Right lung (tissue), 5 donors: Measurements from ENCODE around the gene CLEC4M. TPM values are rescaled to one million over a fixed set of nuclear protein-coding genes. Genes with fewer than 3 reads are reported as not detected.
"Not testable (repeated sequence)": the region's sequence is repeated elsewhere in the genome, so short reads cannot be mapped to it uniquely, and the experiment has no call there.

Source experiments
- DNase-seq, 2 donors: peaks; one replicate each; pipeline ENCODE4 v3.0.0-alpha.2; 2013
- polyA plus RNA-seq, 5 donors: library from polyadenylated mRNA; unstranded; fragments of 120-200 nt; gene quantifications; one replicate each; pipeline versions ENCODE4 v1.2.1 to v1.2.3, GENCODE V29; 2013; ENCODE audit warnings: inconsistent platforms in 1 of 5, low replicate concordance in 1 of 5; ENCODE audit not compliant: insufficient read length in 5 of 5, insufficient read depth in 1 of 5

Gene CLEC4M
- polyA plus RNA-seq, 5 donors: 0.85 to 2.3 (median 1.4) TPM

GRCh38 chr19:7771072-7771471, 8.0 kb downstream of the CLEC4M start:
- DNase-seq: no peak

- no peak for DNase-seq
Measured at GRCh38 chr19:7772752-7773291, 9.8 kb downstream of the CLEC4M start.

GRCh38 chr19:7773841-7774240, 10.8 kb downstream of the CLEC4M start:
- DNase-seq: no peak

- no peak for DNase-seq
Measured at GRCh38 chr19:7775761-7776160, 12.7 kb downstream of the CLEC4M start.

- DNase-seq: no peak
Measured at GRCh38 chr19:7778081-7778480, 15.0 kb downstream of the CLEC4M start.

- no peak for DNase-seq
Measured at GRCh38 chr19:7779631-7780486, 16.8 kb downstream of the CLEC4M start.

- no peak for DNase-seq
Measured at GRCh38 chr19:7781157-7781556, 18.1 kb downstream of the CLEC4M start.

GRCh38 chr19:7783991-7784423, 21.0 kb downstream of the CLEC4M start:
- no peak for DNase-seq

DNA sequence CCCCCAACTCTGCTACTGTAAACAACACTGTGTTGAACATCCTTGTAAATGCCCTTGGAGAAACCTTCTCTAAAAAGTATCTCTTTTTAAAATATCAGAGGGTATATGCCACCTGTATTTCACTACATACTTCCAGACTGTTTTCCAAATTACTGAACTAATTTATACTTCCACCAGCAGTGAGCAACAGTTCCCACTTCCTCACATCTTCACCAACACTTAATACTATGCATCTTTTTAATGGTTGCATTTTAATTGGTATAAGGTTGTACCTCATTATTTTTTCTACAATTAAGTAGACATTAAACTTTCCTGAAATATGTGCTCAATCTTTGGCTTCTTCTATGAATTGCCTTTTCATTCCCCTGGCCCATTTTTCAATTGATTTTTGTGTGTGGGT, 21.8 kb downstream of the CLEC4M start:
- no peak for DNase-seq

- no peak for DNase-seq
Measured at GRCh38 chr19:7787141-7787540, 24.1 kb downstream of the CLEC4M start.

GRCh38 chr19:7787602-7788177, 24.6 kb downstream of the CLEC4M start:
- DNase-seq: no peak

DNA sequence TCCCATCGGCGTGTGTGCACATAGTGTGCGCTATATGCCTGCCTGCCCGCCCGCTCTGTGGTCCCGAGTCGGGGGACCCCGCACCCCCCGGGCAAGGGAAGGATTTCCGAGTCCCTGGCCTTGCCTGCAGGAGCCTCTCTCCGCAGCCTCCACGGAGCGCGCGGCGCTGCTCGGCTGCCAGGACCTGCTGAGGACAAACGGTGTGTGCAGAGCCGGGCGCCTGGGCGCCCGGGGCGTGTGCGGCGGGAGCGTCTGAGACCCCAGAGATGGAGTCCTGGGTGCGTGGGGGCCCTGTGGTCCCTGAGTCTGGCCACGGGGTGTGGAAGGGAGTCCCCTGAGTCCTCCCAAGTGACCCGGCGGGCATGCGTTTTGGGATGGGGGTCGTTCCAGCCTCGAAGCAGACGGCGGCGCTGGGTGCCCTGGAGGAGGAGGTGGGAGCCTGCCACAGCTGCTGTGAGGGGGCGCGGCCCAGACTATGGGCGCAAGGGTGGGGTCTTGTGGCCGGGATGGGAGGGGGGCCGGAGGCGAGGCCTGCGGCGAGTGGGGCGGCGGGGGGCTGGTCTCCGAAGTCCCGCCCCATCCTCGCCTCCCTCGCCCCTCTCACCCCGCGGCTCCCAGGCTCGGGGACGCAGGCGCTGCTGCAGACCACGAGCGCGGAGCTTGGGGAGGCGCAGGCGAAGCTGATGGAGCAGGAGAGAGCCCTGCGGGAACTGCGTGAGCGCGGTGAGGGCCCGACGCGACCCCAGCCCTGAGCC, 25.3 kb downstream of the CLEC4M start:
- DNase-seq: no peak

GRCh38 chr19:7788933-7789323, 25.9 kb downstream of the CLEC4M start:
- DNase-seq: no peak

GRCh38 chr19:7789447-7789846, 26.4 kb downstream of the CLEC4M start:
- DNase-seq: no peak

- DNase-seq: no peak
Measured at GRCh38 chr19:7790416-7790815, 27.4 kb downstream of the CLEC4M start.

DNA sequence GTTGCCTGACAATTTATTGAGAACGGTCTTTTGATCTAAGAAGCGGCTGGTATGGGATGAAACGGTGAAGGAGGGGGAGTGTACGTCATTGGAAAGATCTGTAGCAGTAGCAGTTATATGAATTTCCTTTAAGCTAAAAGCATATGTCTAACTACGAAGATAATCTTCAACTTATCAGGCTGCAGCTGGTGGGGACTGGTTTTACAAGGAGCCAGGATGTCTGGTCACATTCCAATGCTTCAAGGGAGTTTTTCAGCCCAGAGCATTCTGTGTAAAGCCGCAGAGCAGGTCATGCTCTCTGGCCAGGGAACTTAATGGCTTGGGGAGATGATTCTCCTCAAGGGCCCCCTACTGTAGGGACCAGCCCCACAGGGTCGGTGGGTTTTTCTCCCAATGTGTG, 29.2 kb downstream of the CLEC4M start:
- DNase-seq: no peak

- DNase-seq: not testable (repeated sequence)
Measured at GRCh38 chr19:7792701-7793100, 29.7 kb downstream of the CLEC4M start.

GRCh38 chr19:7793493-7793892, 30.4 kb downstream of the CLEC4M start:
- DNase-seq: no peak

GRCh38 chr19:7795555-7796161, 32.6 kb downstream of the CLEC4M start:
- DNase-seq: no peak

DNA sequence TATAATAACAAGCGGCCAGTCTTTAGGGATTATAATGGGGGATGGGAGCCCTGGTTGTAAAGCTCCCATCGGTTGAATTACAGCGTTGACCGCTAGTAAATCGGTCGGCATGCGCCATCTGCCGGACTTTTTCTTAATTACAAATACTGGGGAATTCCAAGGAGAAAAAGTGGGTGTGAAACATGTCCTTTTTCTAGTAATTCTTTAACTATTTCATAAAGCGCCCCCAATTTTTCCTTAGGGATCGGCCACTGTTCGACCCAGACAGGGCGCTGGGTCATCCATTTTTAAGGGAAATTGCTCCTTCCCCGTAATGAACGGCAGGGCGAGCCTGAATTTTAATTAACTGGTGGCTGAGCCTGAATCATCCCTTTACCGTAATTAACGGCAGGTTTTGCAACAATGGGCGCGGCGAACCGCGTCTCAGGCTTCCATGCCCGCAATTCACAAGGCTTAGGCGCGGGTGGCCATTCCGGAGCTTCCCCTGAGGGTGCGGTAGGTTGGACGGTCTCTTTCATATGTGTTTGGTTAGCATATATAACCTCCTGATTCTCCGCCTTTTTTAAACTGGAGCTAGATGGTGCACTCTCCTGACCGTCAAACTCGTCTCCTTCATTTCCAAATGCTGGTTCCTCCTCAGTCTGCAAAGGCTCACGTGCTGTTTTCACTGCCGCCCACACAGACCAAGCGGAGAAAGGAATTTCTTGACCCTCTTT, 36.8 kb downstream of the CLEC4M start:
- peak; percentile 56 to 59 for DNase-seq

GRCh38 chr19:7801020-7801570, 38.1 kb downstream of the CLEC4M start:
- DNase-seq: no peak
